Measurements from ENCODE around the gene MCUR1.
"Not testable (repeated sequence)": the region's sequence is repeated elsewhere in the genome, so short reads cannot be mapped to it uniquely, and the experiment has no call there.

MCUR1 gene

GRCh38 chr6:13780162-13780561 lies 34.2 kb downstream of the MCUR1 start:
- not testable (repeated sequence) for H3K4me3 ChIP-seq (ENCODE audit: low read depth, low read length)

DNA sequence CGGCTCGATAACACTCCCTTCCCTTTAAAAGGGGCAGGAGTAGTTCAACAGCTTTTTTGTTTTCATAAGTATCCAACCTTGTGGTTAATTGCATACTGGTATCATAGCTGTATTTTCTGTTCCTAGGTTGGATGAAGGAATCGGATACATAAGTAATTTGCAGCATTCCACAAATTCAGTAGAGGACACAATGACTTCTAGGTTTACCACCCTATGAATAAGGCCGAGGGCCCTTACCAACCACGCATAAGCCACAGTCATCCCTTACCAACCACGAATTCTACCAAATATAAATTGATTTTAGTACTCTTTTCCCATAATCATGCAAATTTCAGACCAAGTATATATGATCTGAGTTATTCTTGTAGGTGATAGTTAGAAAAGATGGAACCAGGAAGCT lies 36.3 kb downstream of the MCUR1 start:
- no peak overlapping the region for H3K4me3 ChIP-seq (ENCODE audit: low read depth, low read length)

- no peak overlapping the region for H3K4me3 ChIP-seq (ENCODE audit: low read depth, low read length)
Measured at GRCh38 chr6:13776602-13777001, 37.8 kb downstream of the MCUR1 start.

- not testable (repeated sequence) for H3K4me3 ChIP-seq (ENCODE audit: low read depth, low read length)
Measured at GRCh38 chr6:13775466-13775865, 38.9 kb downstream of the MCUR1 start.

DNA sequence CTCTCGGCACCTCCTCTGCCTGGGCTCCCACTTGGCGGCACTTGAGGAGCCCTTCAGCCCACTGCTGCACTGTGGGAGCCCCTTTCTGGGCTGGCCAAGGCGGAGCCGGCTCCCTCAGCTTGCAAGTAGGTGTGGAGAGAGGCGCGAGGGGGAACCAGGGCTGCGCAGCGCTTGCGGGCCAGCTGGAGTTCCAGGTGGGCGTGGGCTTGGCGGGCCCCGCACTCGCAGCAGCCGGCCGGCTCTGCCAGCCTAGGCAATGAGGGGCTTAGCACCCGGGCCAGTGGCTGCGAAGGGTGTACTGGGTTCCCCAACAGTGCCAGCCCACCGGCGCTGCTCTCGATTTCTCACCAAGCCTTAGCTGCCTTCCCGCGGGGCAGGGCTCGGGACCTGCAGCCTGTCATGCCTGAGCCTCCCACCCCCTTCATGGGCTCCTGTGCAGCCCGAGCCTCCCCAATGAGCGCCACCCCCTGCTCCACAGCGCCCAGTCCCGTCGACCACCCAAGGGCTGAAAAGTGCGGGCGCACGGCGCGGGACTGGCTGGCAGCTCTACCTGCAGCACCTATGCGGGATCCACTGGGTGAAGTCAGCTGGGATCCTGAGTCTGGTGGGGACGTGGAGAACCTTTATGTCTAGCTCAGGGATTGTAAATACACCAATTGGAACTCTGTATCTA lies 41.9 kb downstream of the MCUR1 start:
- not testable (repeated sequence) for H3K4me3 ChIP-seq (ENCODE audit: low read depth, low read length)

DNA sequence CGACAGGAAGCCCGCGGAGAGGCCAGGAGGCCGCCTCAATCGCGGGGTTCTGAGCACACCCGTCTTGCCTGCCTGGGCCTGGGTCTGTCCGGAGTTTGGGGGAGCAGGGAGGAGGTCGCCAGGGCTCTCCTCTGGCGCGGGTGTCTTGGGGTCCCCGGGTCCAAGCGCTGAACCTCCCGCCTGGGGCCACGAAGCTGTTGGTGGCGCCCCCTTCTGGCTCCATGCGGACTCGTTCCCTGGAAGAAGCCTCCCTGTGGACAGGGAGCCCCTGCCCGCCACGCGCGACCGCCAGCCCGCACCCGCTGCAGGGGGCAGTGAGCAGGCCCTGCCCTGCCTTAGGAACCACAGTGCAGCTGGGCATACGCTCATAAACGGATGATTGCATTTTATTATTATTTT lies 44.7 kb downstream of the MCUR1 start:
- no peak overlapping the region for H3K4me3 ChIP-seq (ENCODE audit: low read depth, low read length)

- H3K4me3 ChIP-seq (ENCODE audit: low read depth, low read length) = no peak overlapping the region
Measured at GRCh38 chr6:13769034-13769654, 45.2 kb downstream of the MCUR1 start.

DNA sequence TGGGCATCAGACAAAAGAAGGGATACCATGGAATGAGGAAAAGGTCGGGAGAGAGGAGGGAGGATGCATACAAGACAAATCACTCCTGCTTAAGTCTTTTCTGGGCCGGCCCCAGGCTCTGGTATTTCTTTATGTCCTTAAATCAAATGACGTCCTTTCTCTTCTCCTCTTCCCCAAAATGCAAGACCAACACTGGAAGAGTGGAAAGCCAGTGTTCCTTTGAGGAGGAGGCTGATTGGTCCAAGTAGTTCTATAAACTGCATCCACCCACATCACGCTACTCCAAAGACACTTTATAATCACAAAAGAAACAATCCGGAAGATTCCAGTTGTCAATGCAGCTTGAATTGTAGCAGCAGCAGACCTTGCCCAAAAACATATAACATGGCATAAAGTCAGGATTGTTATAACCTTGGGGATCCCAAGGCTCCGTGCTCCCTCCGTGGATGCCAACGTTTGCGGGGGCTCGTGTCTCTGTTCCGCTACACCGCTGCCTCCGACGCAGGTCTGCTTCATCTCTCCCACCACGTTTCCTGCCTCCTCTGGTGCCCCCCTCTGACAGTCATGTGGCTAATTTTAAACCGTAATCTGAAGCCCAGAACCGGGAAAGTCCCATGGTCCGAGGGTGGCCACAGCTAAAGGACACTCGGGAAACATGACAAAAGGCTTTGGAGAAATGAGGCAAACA lies 47.1 kb downstream of the MCUR1 start:
- no peak overlapping the region for H3K4me3 ChIP-seq (ENCODE audit: low read depth, low read length)

- H3K4me3 ChIP-seq (ENCODE audit: low read depth, low read length) = no peak overlapping the region
Measured at GRCh38 chr6:13766201-13766634, 48.1 kb downstream of the MCUR1 start.

GRCh38 chr6:13765570-13765969 lies 48.8 kb downstream of the MCUR1 start:
- H3K4me3 ChIP-seq (ENCODE audit: low read depth, low read length) = no peak overlapping the region

DNA sequence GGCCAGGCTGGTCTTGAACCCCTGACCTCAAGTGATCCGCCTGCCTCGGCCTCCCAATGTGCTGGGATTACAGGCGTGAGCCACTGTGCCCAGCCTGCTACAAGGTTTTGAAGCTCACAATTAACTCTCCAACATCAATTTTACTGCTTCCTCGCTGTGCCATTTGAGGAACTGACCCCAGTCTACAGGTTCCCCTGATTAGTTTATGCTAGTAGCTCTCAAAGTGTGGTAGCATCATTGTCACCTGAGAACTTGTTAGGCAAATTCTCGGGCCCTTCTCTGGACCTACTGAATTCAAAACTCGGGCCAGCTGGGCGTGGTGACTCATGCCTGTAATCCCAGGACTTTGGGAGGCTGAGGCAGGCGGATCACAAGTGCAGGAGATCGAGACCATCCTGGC lies 49.4 kb downstream of the MCUR1 start:
- H3K4me3 ChIP-seq (ENCODE audit: low read depth, low read length) = no peak overlapping the region

GRCh38 chr6:13763740-13764381 lies 50.5 kb downstream of the MCUR1 start:
- H3K4me3 ChIP-seq (ENCODE audit: low read depth, low read length) = no peak overlapping the region

DNA sequence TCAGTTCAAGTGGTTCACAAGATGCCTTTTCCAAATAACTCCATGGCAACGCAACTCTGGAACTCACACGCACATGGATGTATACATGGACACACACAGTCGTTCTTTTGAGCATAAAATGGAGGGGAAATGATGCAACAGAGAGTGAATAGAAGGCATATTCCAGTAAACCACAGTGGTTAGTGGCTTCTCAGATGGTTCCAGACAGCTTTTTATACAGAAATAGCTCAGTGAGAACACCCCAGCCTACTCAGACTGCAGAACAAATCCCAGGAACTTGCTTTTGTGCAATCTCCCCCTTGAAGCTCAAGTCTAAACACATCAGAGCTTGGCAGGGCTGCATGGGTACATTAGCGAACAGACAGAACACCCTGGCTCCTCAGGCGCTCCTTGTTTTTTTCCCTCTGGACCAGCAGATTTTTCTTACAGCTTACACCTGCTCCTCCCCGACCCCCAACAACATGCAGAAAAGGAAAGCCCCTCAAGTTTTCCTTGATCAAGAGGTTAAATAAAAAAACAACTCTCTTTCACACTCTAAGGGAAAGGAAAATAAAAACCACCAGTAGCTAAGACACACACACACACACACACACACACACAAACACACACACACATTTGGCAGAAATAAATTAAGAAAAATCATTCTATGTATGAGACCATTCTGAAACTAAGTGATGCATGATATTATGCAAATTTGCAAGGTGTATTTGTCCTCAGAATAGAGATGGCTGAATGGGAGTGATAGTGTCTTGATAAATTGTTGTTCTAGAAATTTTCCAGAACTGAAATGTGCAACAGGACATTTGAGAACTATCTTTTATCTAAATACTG lies 51.5 kb downstream of the MCUR1 start:
- no peak overlapping the region for H3K4me3 ChIP-seq (ENCODE audit: low read depth, low read length)

DNA sequence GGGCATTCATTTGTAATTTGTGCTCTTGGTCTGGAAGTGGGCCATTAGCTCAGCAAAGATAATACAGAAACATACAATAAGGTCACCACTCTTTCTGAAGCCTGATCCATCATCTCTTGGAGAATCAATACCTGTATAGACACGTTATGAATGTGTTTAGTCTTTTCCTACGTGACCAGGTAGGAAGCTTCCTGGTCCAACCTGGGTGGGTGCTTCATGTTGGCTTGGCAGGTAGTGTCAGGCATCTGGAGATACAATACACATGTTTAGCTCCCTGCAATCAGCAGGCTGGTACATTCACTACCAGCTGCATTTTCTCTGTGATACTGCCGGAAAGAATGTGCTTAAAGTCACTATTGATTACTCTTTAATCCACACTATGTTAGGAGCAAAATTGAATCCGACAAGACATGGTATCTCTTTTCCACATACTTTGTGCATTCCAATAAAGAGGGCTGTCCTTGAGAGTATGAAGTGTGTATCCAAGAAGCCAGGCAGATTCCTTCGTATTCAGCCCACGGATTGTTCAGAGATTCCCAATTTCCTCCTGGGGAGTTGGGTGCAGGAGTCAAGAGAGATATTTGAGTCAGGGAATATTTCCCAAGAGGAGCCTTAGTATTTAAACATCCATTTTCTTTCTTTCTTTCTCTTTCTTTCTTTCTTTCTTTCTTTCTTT lies 52.9 kb downstream of the MCUR1 start:
- H3K4me3 ChIP-seq (ENCODE audit: low read depth, low read length) = no peak overlapping the region

- no peak overlapping the region for H3K4me3 ChIP-seq (ENCODE audit: low read depth, low read length)
Measured at GRCh38 chr6:13760307-13761304, 53.8 kb downstream of the MCUR1 start.

DNA sequence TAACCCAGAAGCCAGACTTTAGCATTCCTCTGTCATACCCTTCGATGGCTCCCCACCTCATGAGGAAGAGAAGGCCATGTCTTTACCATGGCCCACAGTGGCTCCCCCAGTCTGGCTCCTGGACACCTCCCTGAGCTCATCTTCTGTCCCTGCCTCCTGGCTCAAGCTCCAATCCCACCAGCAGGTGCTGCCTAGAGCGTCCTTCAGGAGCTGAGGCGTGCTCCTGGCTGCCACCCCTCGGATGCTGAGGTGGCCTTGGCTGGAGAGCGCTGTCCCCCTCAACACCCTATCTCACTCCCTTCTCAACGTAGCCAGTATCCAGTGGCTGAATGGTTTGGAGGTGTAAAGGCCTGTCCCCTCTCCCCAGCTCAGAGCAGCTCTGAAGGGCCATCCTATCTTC lies 55.3 kb downstream of the MCUR1 start:
- no peak overlapping the region for H3K4me3 ChIP-seq (ENCODE audit: low read depth, low read length)

DNA sequence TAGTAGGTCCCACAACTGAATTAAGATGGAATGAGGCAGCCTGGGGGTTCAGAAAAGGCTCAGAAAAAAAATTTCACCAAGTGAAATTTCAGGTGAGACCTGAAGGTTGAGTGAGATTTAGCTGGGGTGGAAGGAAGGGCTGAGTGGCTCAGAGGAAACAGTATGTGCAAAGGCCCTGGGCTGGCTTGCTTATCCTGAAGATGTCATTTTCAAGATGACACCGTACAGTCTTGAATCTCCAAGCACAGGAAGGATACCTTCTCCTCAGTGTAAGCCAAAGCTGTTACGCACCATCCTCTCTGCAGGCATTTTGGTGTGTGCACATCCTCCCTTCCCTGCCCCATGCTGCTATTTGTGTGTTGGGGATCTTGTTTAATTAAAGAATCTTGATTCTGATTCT lies 59.7 kb downstream of the MCUR1 start:
- no peak overlapping the region for H3K4me3 ChIP-seq (ENCODE audit: low read depth, low read length)

DNA sequence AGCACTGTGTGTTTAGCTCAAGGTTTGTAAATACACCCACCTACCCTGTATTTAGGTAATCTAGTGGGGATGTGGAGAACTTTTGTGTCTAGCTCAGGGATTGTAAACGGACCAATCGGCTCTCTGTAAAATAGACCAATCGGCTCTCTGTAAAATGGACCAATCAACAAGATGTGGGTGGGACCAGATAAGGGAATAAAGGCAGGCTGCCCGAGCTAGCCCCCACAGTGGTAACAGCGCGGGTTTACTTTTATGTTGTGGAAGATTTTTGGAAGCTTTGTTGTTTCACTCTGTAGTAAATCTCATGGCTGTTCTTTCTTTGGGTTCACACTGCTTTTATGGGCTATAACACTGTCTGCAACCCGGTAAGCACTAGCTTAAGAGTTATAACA lies 70.6 kb downstream of the MCUR1 start:
- H3K4me3 ChIP-seq (ENCODE audit: low read depth, low read length) = no peak overlapping the region
